GM11168 (cell line): ENCODE results near the gene FIG4.
"Not testable (repeated sequence)": the region's sequence is repeated elsewhere in the genome, so short reads cannot be mapped to it uniquely, and the experiment has no call there.

Experiments used
- in situ Hi-C: fragments of 300-500 bp; cut with MboI; formaldehyde crosslinking; loops from one replicate; pipeline ENCODE4 v1.12.0; 2022; ENCODE audit warnings: low sequenced_read_pairs; ENCODE audit not compliant: unreplicated experiment

FIG4 gene

GRCh38 chr6:109790131-109790530, 99.0 kb downstream of the FIG4 start:
- in situ Hi-C loops, result no loop called here

GRCh38 chr6:109791301-109791700, 100.2 kb downstream of the FIG4 start:
- in situ Hi-C loops, result no loop called here

- in situ Hi-C loops, result no loop called here
Measured at GRCh38 chr6:109793021-109793420, 101.9 kb downstream of the FIG4 start.

- in situ Hi-C loops, result no loop called here
Measured at GRCh38 chr6:109793792-109794191, 102.7 kb downstream of the FIG4 start.

GRCh38 chr6:109794201-109794923, 103.3 kb downstream of the FIG4 start:
- in situ Hi-C loops, result no loop called here

- in situ Hi-C loops, result no loop called here
Measured at GRCh38 chr6:109795994-109796555, 105.0 kb downstream of the FIG4 start.

GRCh38 chr6:109799129-109799528, 108.0 kb downstream of the FIG4 start:
- in situ Hi-C loops, result no loop called here

- in situ Hi-C loops, result no loop called here
Measured at GRCh38 chr6:109799664-109800063, 108.6 kb downstream of the FIG4 start.

- in situ Hi-C loops, result no loop called here
Measured at GRCh38 chr6:109800771-109801170, 109.7 kb downstream of the FIG4 start.

- in situ Hi-C loops, result no loop called here
Measured at GRCh38 chr6:109801794-109802193, 110.7 kb downstream of the FIG4 start.

GRCh38 chr6:109804020-109804419, 112.9 kb downstream of the FIG4 start:
- in situ Hi-C loops, result no loop called here

GRCh38 chr6:109807881-109808280, 116.8 kb downstream of the FIG4 start:
- in situ Hi-C loops, result no loop called here

GRCh38 chr6:109808837-109809236, 117.7 kb downstream of the FIG4 start:
- in situ Hi-C loops, result no loop called here

- in situ Hi-C loops, result no loop called here
Measured at GRCh38 chr6:109815054-109815453, 124.0 kb downstream of the FIG4 start.

- in situ Hi-C loops, result no loop called here
Measured at GRCh38 chr6:109816452-109817374, 125.6 kb downstream of the FIG4 start.

GRCh38 chr6:109820706-109821350, 129.7 kb downstream of the FIG4 start:
- in situ Hi-C loops, result no loop called here

- in situ Hi-C loops, result no loop called here
Measured at GRCh38 chr6:109821428-109821827, 130.3 kb downstream of the FIG4 start.

- in situ Hi-C loops, result no loop called here
Measured at GRCh38 chr6:109824105-109824504, 133.0 kb downstream of the FIG4 start.

GRCh38 chr6:109826551-109826950, 135.5 kb downstream of the FIG4 start:
- in situ Hi-C loops, result no loop called here

- in situ Hi-C loops, result not testable (repeated sequence)
Measured at GRCh38 chr6:109831352-109831751, 140.3 kb downstream of the FIG4 start.

- in situ Hi-C loops, result no loop called here
Measured at GRCh38 chr6:109834131-109834530, 143.0 kb downstream of the FIG4 start.
